H9 (cell line): ENCODE measurements around the gene ZMYM2. TPM values are rescaled to one million over a fixed set of nuclear protein-coding genes. Genes with fewer than 3 reads are reported as not detected.

ENCODE experiments used
- DNase-seq: peaks from one replicate; pipeline ENCODE4 v3.0.0-alpha.2; 2017
- H2AFZ ChIP-seq: one replicate; pipeline ENCODE4 v1.6.1; 2013; ENCODE audit warnings: mild to moderate bottlenecking, low read length, control low read depth, moderate library complexity
- H2AK5ac ChIP-seq: 2 replicates; pipeline ENCODE4 v1.6.1; 2013; ENCODE audit warnings: low read length, control low read depth, mixed read lengths; ENCODE audit not compliant: insufficient read length
- H2BK120ac ChIP-seq: one replicate; pipeline ENCODE4 v1.6.1; 2013; ENCODE audit warnings: low read depth, mild to moderate bottlenecking, low read length, control low read depth, inconsistent platforms; ENCODE audit not compliant: poor library complexity, severe bottlenecking
- H2BK12ac ChIP-seq: 2 replicates; pipeline ENCODE4 v1.6.1; 2013; ENCODE audit warnings: low read length, control low read depth, mixed read lengths, low read depth; ENCODE audit not compliant: insufficient read length
- H2BK15ac ChIP-seq: 2 replicates; pipeline ENCODE4 v1.6.1; 2013; ENCODE audit warnings: low read depth, low read length, control low read depth
- H2BK20ac ChIP-seq: one replicate; pipeline ENCODE4 v1.6.1; 2013; ENCODE audit warnings: low read depth, mild to moderate bottlenecking, low read length, control low read depth, inconsistent platforms; ENCODE audit not compliant: poor library complexity, severe bottlenecking
- H2BK5ac ChIP-seq: 2 replicates; pipeline ENCODE4 v1.6.1; 2013; ENCODE audit warnings: low read length, control low read depth, mixed read lengths; ENCODE audit not compliant: insufficient read length
- H3K14ac ChIP-seq: 2 replicates; pipeline ENCODE4 v1.6.1; 2013; ENCODE audit warnings: low read length, control low read depth; ENCODE audit not compliant: insufficient read depth
- H3K18ac ChIP-seq: 2 replicates; pipeline ENCODE4 v1.6.1; 2013; ENCODE audit warnings: low read depth, mild to moderate bottlenecking, mixed read lengths, low read length, control low read depth; ENCODE audit not compliant: insufficient read length
- H3K23ac ChIP-seq: 2 replicates; pipeline ENCODE4 v1.6.1; 2013; ENCODE audit warnings: low read length, control low read depth, mixed read lengths, low read depth; ENCODE audit not compliant: insufficient read length
- H3K23me2 ChIP-seq: 2 replicates; pipeline ENCODE4 v1.6.1; 2013; ENCODE audit warnings: low read depth, mild to moderate bottlenecking, mixed read lengths, low read length, control low read depth; ENCODE audit not compliant: insufficient read length, poor library complexity, severe bottlenecking
- H3K27ac ChIP-seq: 2 replicates; pipeline ENCODE4 v1.5.1; 2013; ENCODE audit warnings: low read length, control low read depth, mixed read lengths, low read depth; ENCODE audit not compliant: insufficient read length
- H3K27me3 ChIP-seq: 2 replicates; pipeline ENCODE4 v1.6.1; 2013; ENCODE audit warnings: low read length, control low read depth, inconsistent platforms; ENCODE audit not compliant: insufficient read depth
- H3K4ac ChIP-seq: 2 replicates; pipeline ENCODE4 v1.6.1; 2013; ENCODE audit warnings: low read depth, mild to moderate bottlenecking, control low read depth, inconsistent platforms, low read length, moderate library complexity
- H3K4me1 ChIP-seq: 2 replicates; pipeline ENCODE4 v1.6.1; 2013; ENCODE audit warnings: low read length, control low read depth, inconsistent platforms; ENCODE audit not compliant: insufficient read depth
- H3K4me2 ChIP-seq: 2 replicates; pipeline ENCODE4 v1.6.1; 2013; ENCODE audit warnings: low read length, control low read depth, mixed read lengths; ENCODE audit not compliant: insufficient read length, insufficient read depth
- H3K56ac ChIP-seq: 2 replicates; pipeline ENCODE4 v1.6.1; 2013; ENCODE audit warnings: low read depth, mild to moderate bottlenecking, mixed read lengths, low read length, control low read depth; ENCODE audit not compliant: insufficient read length
- H3K79me1 ChIP-seq: 2 replicates; pipeline ENCODE4 v1.6.1; 2013; ENCODE audit warnings: low read depth, mild to moderate bottlenecking, moderate library complexity, low read length, control low read depth, inconsistent platforms; ENCODE audit not compliant: insufficient read depth, poor library complexity, severe bottlenecking
- H3K79me2 ChIP-seq: 2 replicates; pipeline ENCODE4 v1.6.1; 2013; ENCODE audit warnings: low read length, control low read depth, inconsistent platforms; ENCODE audit not compliant: insufficient read depth
- H3K9ac ChIP-seq: 2 replicates; pipeline ENCODE4 v1.6.1; 2013; ENCODE audit warnings: low read length, control low read depth, mixed read lengths; ENCODE audit not compliant: insufficient read length; ENCODE audit errors: extremely low read depth
- H3K9me3 ChIP-seq: one replicate; pipeline ENCODE4 v1.6.1; 2013; ENCODE audit warnings: low read depth, low read length, inconsistent platforms; ENCODE audit not compliant: control insufficient read depth
- H3T11ph ChIP-seq: one replicate; pipeline ENCODE4 v1.6.1; 2013; ENCODE audit warnings: mild to moderate bottlenecking, low read length, control low read depth, inconsistent platforms
- H4K20me1 ChIP-seq: one replicate; pipeline ENCODE4 v1.6.1; 2013; ENCODE audit not compliant: control insufficient read depth, insufficient read length, insufficient read depth
- H4K5ac ChIP-seq: 2 replicates; pipeline ENCODE4 v1.6.1; 2013; ENCODE audit warnings: low read depth, mild to moderate bottlenecking, mixed read lengths, low read length, control low read depth; ENCODE audit not compliant: insufficient read length
- H4K8ac ChIP-seq: replicated peaks from 2 replicates; pipeline ENCODE4 v1.6.1; 2013; ENCODE audit warnings: low read length, control low read depth, mixed read lengths, low read depth; ENCODE audit not compliant: insufficient read length
- H4K91ac ChIP-seq: 2 replicates; pipeline ENCODE4 v1.6.1; 2013; ENCODE audit warnings: low read depth, mild to moderate bottlenecking, moderate library complexity, mixed read lengths, low read length, control low read depth; ENCODE audit not compliant: insufficient read length
- H3K27ac Mint-ChIP-seq, 3 experiments: 2 replicates in 2 of 3; 3 replicates in 1 of 3; pipeline ENCODE4 v1.8.0; 2020 to 2021; ENCODE audit warnings: mixed read lengths in 3 of 3, mild to moderate bottlenecking in 1 of 3, moderate library complexity in 1 of 3
- H3K27me3 Mint-ChIP-seq: 2 replicates; pipeline ENCODE4 v1.8.0; 2021; ENCODE audit warnings: low read depth, mild to moderate bottlenecking, moderate library complexity, mixed read lengths
- H3K36me3 Mint-ChIP-seq, 3 experiments: 2 replicates in 2 of 3; 3 replicates in 1 of 3; pipeline ENCODE4 v1.8.0; 2020 to 2021; ENCODE audit warnings: low read depth in 3 of 3, mixed read lengths in 3 of 3; ENCODE audit not compliant: insufficient read depth in 1 of 3
- H3K4me1 Mint-ChIP-seq, 2 experiments: 2 replicates each; pipeline ENCODE4 v1.8.0; 2020; ENCODE audit warnings: mixed read lengths in 2 of 2
- H3K4me3 Mint-ChIP-seq, 2 experiments: 2 replicates in 1 of 2; 3 replicates in 1 of 2; pipeline ENCODE4 v1.8.0; 2020 to 2021; ENCODE audit warnings: mild to moderate bottlenecking in 2 of 2, mixed read lengths in 2 of 2, moderate library complexity in 1 of 2
- H3K9me3 Mint-ChIP-seq, 2 experiments: 2 replicates in 1 of 2; 3 replicates in 1 of 2; pipeline ENCODE4 v1.8.0; 2020; ENCODE audit warnings: mild to moderate bottlenecking in 2 of 2, mixed read lengths in 2 of 2, moderate library complexity in 1 of 2
- WGBS: extraction: QIAGEN DNeasy Blood & Tissue Kit; methylation state at CpG from one replicate; pipeline ENCODE4 v1.1.7; 2013; ENCODE audit warnings: missing lambda C conversion rate, low lambda C conversion rate, mixed read lengths; ENCODE audit not compliant: insufficient read length; ENCODE audit errors: extremely low coverage; 5-methylcytosine and 5-hydroxymethylcytosine counted together
- total RNA-seq: library from RNA; stranded (reverse); gene quantifications from 2 replicates; pipeline ENCODE4 v1.2.1, GENCODE V29; 2021
- TF ChIP-seq, protein P1 (sequence below): fragments of 200-600 bp; sonication (generic); conservative IDR thresholded peaks from 3 replicates; pipeline ENCODE4 v1.8.0; 2021; ENCODE audit warnings: antibody characterized with exemption, mild to moderate bottlenecking

Gene ZMYM2
- total RNA-seq, 1 experiment from 2014 or later = 173 TPM

DNA sequence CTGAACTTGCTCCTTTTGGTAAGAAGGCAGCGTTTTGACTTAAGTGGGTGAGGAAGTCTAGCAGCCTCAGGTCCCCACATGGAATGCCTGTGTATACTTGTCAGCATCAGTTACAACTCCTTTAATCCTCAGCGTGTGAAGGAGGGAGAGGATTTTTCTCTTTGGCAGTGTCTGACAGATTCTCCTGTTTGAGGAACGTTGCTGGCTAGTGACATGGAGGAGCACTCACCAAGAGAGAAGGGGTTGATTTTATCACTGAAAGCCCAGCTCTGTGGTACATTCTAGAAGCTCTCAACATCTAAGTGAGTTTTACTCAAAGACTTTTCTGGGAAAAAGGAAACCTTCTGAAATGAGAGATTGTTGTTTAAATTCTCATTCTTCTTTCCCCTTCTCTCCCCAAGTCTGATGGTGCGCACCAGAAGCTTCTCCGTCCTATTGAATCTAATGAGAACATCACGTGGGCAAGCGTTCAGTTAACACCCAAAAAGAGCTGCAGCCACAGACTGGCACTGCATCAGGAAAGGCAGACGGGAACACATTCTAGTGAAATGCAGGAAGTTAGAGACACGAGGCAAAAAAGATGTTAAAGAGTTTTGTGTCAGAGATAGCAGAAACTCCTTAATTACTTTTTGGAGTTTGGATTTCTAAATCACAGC, 144.1 kb downstream of the ZMYM2 start:
- H3K79me1 ChIP-seq = no peaks in the 10 kb centered on the region
- H3K4me1 ChIP-seq = peaks cover 5% of the 10 kb centered on the region; the same call in 1 of the 2 replicates
- no peak overlapping the region for H2BK15ac ChIP-seq
- H3K14ac ChIP-seq = no peak overlapping the region
- no peak overlapping the region for H2AFZ ChIP-seq
- no peak overlapping the region for H3K27ac ChIP-seq
- no CpG with 5 or more reads among the region's 9 CpGs for WGBS
- H3K4ac ChIP-seq = no peak overlapping the region
- no peak overlapping the region for H4K8ac ChIP-seq
- Mint-ChIP-seq H3K36me3 (no peaks in the 10 kb centered on the region), H3K27me3 (peaks cover 19% of the 10 kb centered on the region), H3K9me3 (no peaks in the 10 kb centered on the region), H3K4me3 (no peak overlapping the region), H3K27ac (no peak overlapping the region), H3K4me1 (peaks cover 17 to 32% of the 10 kb centered on the region in 2 experiments)
- H4K20me1 ChIP-seq = no peaks in the 10 kb centered on the region
- H3K56ac ChIP-seq = no peak overlapping the region
- no peak overlapping the region for H2BK12ac ChIP-seq
- no peaks in the 10 kb centered on the region for H3K27me3 ChIP-seq
- no peak overlapping the region for H3K18ac ChIP-seq
- TF ChIP-seq, protein P1, sequence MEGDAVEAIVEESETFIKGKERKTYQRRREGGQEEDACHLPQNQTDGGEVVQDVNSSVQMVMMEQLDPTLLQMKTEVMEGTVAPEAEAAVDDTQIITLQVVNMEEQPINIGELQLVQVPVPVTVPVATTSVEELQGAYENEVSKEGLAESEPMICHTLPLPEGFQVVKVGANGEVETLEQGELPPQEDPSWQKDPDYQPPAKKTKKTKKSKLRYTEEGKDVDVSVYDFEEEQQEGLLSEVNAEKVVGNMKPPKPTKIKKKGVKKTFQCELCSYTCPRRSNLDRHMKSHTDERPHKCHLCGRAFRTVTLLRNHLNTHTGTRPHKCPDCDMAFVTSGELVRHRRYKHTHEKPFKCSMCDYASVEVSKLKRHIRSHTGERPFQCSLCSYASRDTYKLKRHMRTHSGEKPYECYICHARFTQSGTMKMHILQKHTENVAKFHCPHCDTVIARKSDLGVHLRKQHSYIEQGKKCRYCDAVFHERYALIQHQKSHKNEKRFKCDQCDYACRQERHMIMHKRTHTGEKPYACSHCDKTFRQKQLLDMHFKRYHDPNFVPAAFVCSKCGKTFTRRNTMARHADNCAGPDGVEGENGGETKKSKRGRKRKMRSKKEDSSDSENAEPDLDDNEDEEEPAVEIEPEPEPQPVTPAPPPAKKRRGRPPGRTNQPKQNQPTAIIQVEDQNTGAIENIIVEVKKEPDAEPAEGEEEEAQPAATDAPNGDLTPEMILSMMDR = no peak
- no peaks in the 10 kb centered on the region for H3K23me2 ChIP-seq
- H4K91ac ChIP-seq = no peak overlapping the region
- no peak overlapping the region for H2AK5ac ChIP-seq
- no peak overlapping the region for H2BK20ac ChIP-seq
- DNase-seq = no peak
- H3K9ac ChIP-seq = no peak overlapping the region
- no peak overlapping the region for H2BK5ac ChIP-seq
- no peak overlapping the region for H3T11ph ChIP-seq
- no peak overlapping the region for H2BK120ac ChIP-seq
- no peak overlapping the region for H3K23ac ChIP-seq
- no peaks in the 10 kb centered on the region for H3K9me3 ChIP-seq
- H3K79me2 ChIP-seq = no peaks in the 10 kb centered on the region
- H3K4me2 ChIP-seq = no peak overlapping the region
- no peak overlapping the region for H4K5ac ChIP-seq
